Measurements from ENCODE around the gene BPTF. TPM values are rescaled to one million over a fixed set of nuclear protein-coding genes. Genes with fewer than 3 reads are reported as not detected.
A peak's percentile ranks its signal among the peaks of the same experiment; 100 is the strongest.
"Not testable (repeated sequence)": the region's sequence is repeated elsewhere in the genome, so short reads cannot be mapped to it uniquely, and the experiment has no call there.

Gene BPTF
- total and polyA plus RNA-seq, 2 experiments from 2014 or later = 15.6 to 26.9 TPM

DNA sequence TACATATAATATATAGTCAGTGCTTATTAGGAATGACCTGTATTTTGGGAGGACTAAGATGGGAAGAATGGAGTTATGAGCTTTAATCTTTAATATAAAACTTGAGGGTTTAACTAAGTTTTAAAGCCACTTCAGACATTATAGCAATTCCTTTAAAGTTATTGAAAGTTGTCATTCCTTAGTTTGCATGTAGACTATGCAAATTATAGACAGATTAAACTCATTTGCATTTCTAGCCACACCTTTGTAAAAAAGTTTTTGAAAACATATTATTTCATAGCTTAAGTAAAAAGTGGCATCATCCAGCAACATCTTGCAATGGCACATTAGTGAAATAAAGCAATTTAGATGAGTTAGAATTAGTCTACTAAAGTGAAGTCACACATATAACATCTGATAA, 121.2 kb downstream of the BPTF start:
- in situ Hi-C loops (cut with MboI) = no loop called here
- peaks cover 58% of the 10 kb centered on the region for H3K36me3 ChIP-seq (ENCODE audit: low read depth)
- H3K9me3 ChIP-seq (ENCODE audit: low read depth) = no peaks in the 10 kb centered on the region
- TF ChIP-seq EZH2 (IDR thresholded peaks at IDR 0.05; ENCODE audit: insufficient read depth, poor library complexity, severe bottlenecking) (no peak), EZH2phosphoT487 (IDR thresholded peaks at IDR 0.05; ENCODE audit: insufficient read depth, low read depth) (no peak)
- H3K79me2 ChIP-seq (ENCODE audit: insufficient read depth) = no peaks in the 10 kb centered on the region
- H3K4me2 ChIP-seq (ENCODE audit: unreplicated experiment) = no peak overlapping the region
- no peak overlapping the region for H3K9ac ChIP-seq
- H2AFZ ChIP-seq = no peak overlapping the region
- no peaks in the 10 kb centered on the region for H3K4me1 ChIP-seq (ENCODE audit: insufficient read depth)
- no peak overlapping the region for H3K27ac ChIP-seq
- H3K27me3 ChIP-seq (replicated peaks; ENCODE audit: insufficient read depth) = no peaks in the 10 kb centered on the region
- H3F3A ChIP-seq (ENCODE audit: insufficient read depth) = no peaks in the 10 kb centered on the region; the same call in 1 of the 2 replicates
- H3K9me2 ChIP-seq (ENCODE audit: insufficient read depth) = no peaks in the 10 kb centered on the region
- no peak for DNase-seq
- no peaks in the 10 kb centered on the region for H4K20me1 ChIP-seq (ENCODE audit: insufficient read depth)
- H3K4me3 ChIP-seq = no peak overlapping the region

DNA sequence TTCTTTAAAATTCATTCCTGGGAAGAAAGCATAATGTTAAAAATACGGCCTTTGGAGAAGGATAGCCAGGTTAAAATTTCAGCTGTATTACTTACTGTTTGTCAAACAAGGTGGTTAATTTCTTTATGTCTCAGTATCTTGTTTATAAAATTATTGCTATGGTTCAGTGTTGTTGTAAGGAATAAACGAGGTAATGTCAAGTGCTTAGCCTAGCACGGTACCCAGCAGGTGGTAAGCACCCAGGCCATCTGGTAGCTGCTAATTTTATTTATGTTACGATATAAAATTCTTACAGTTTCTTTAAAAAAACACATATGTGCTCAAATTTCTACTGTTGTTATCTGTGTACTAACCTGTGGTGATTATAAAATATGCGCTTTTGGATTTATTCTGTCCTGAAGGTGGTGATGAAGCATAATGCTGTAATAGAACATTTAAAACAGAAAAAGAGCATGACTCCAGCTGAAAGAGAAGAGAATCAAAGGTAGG, 122.1 kb downstream of the BPTF start:
- no peaks in the 10 kb centered on the region for H3K9me2 ChIP-seq (ENCODE audit: insufficient read depth)
- 95 to 97% methylated on average over 5 of the region's 5 CpGs for WGBS, 2 experiments (ENCODE audit: low coverage in 1 of 2, low lambda C conversion rate in 2 of 2, missing lambda C conversion rate in 2 of 2)
- no peaks in the 10 kb centered on the region; the same call in 1 of the 2 replicates for H3F3A ChIP-seq (ENCODE audit: insufficient read depth)
- DNase-seq = no peak
- H3K9me3 ChIP-seq (ENCODE audit: low read depth) = no peaks in the 10 kb centered on the region
- peaks cover 51% of the 10 kb centered on the region for H3K36me3 ChIP-seq (ENCODE audit: low read depth)
- no peak overlapping the region for H3K4me2 ChIP-seq (ENCODE audit: unreplicated experiment)
- no peaks in the 10 kb centered on the region for H3K27me3 ChIP-seq (replicated peaks; ENCODE audit: insufficient read depth)
- no peak overlapping the region for H3K27ac ChIP-seq
- no peaks in the 10 kb centered on the region for H4K20me1 ChIP-seq (ENCODE audit: insufficient read depth)
- H3K4me1 ChIP-seq (ENCODE audit: insufficient read depth) = no peaks in the 10 kb centered on the region
- H3K4me3 ChIP-seq = no peak overlapping the region
- TF ChIP-seq EZH2phosphoT487 (IDR thresholded peaks at IDR 0.05; ENCODE audit: insufficient read depth, low read depth) = no peak
- TF ChIP-seq EZH2 (IDR thresholded peaks at IDR 0.05; ENCODE audit: insufficient read depth, poor library complexity, severe bottlenecking) = no peak
- no peaks in the 10 kb centered on the region for H3K79me2 ChIP-seq (ENCODE audit: insufficient read depth)
- H3K9ac ChIP-seq = no peak overlapping the region
- in situ Hi-C loops (cut with MboI) = no loop called here
- no peak overlapping the region for H2AFZ ChIP-seq

GRCh38 chr17:67950945-67951344, 125.6 kb downstream of the BPTF start:
- Histone ChIP-seq H2AFZ (no peak overlapping the region), H3K4me2 (ENCODE audit: unreplicated experiment) (no peak overlapping the region), H3K27ac (no peak overlapping the region), H3K9ac (no peak overlapping the region), H3K4me3 (no peak overlapping the region), H3K79me2 (ENCODE audit: insufficient read depth) (no peaks in the 10 kb centered on the region), H3K4me1 (ENCODE audit: insufficient read depth) (no peaks in the 10 kb centered on the region), H4K20me1 (ENCODE audit: insufficient read depth) (no peaks in the 10 kb centered on the region), H3K36me3 (ENCODE audit: low read depth) (peaks cover 28% of the 10 kb centered on the region), H3K9me3 (ENCODE audit: low read depth) (no peaks in the 10 kb centered on the region), H3F3A (ENCODE audit: insufficient read depth) (no peaks in the 10 kb centered on the region; the same call in 1 of the 2 replicates), H3K27me3 (replicated peaks; ENCODE audit: insufficient read depth) (no peaks in the 10 kb centered on the region), H3K9me2 (ENCODE audit: insufficient read depth) (no peaks in the 10 kb centered on the region)
- 91 to 93% methylated on average over 2 of the region's 2 CpGs for WGBS, 2 experiments (ENCODE audit: low coverage in 1 of 2, low lambda C conversion rate in 2 of 2, missing lambda C conversion rate in 2 of 2)
- no peak for TF ChIP-seq EZH2phosphoT487 (IDR thresholded peaks at IDR 0.05; ENCODE audit: insufficient read depth, low read depth)
- no peak for TF ChIP-seq EZH2 (IDR thresholded peaks at IDR 0.05; ENCODE audit: insufficient read depth, poor library complexity, severe bottlenecking)
- DNase-seq = no peak
- in situ Hi-C loops (cut with MboI) = no loop called here

- Histone ChIP-seq H3K4me1 (ENCODE audit: insufficient read depth) (peaks cover 3% of the 10 kb centered on the region; the same call in 1 of the 2 replicates), H3K27ac (no peak overlapping the region), H3K79me2 (ENCODE audit: insufficient read depth) (no peaks in the 10 kb centered on the region), H3K4me2 (ENCODE audit: unreplicated experiment) (no peak overlapping the region), H3K36me3 (ENCODE audit: low read depth) (peaks cover 15% of the 10 kb centered on the region; the same call in 1 of the 2 replicates), H3F3A (ENCODE audit: insufficient read depth) (peaks cover 32% of the 10 kb centered on the region), H2AFZ (no peak overlapping the region), H3K9me3 (ENCODE audit: low read depth) (no peaks in the 10 kb centered on the region), H3K9me2 (ENCODE audit: insufficient read depth) (no peaks in the 10 kb centered on the region), H3K9ac (no peak overlapping the region), H3K27me3 (replicated peaks; ENCODE audit: insufficient read depth) (no peaks in the 10 kb centered on the region), H3K4me3 (no peak overlapping the region), H4K20me1 (ENCODE audit: insufficient read depth) (no peaks in the 10 kb centered on the region)
- no peak for TF ChIP-seq EZH2phosphoT487 (IDR thresholded peaks at IDR 0.05; ENCODE audit: insufficient read depth, low read depth)
- no peak for TF ChIP-seq EZH2 (IDR thresholded peaks at IDR 0.05; ENCODE audit: insufficient read depth, poor library complexity, severe bottlenecking)
- no peak for DNase-seq
- in situ Hi-C loops (cut with MboI) = no loop called here
- 91 to 93% methylated on average over 3 of the region's 3 CpGs for WGBS, 2 experiments (ENCODE audit: low coverage in 1 of 2, low lambda C conversion rate in 2 of 2, missing lambda C conversion rate in 2 of 2)
Measured at GRCh38 chr17:67959510-67959909, 134.2 kb downstream of the BPTF start.

DNA sequence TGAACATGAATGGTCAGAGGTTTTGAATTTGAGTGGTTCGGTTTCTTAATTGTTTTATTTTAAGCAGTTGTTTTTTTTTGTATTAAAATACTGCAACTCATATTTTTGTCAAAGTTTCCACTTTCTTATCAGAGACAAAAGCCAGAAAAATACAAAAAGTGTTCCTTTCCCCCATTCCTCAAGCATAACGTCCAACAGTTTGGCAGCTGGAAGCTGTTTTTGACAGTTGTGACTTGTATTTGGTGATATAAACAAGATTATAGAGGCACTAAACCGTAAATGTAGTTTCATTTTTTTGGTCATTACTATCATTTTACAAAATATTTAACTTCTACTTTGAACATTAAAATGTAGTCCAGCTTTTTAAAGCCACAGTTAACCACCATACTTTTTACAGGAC, 135.0 kb downstream of the BPTF start:
- in situ Hi-C loops (cut with MboI); H3K9me2 ChIP-seq (ENCODE audit: insufficient read depth); H3K9me3 ChIP-seq (ENCODE audit: low read depth); H3K4me1 ChIP-seq (ENCODE audit: insufficient read depth); H3K27ac ChIP-seq; H3K79me2 ChIP-seq (ENCODE audit: insufficient read depth); H3K9ac ChIP-seq; H3K4me2 ChIP-seq (ENCODE audit: unreplicated experiment); H4K20me1 ChIP-seq (ENCODE audit: insufficient read depth); H3K27me3 ChIP-seq (replicated peaks; ENCODE audit: insufficient read depth); H3K4me3 ChIP-seq; H2AFZ ChIP-seq; DNase-seq: not testable (repeated sequence)
- WGBS, 2 experiments (ENCODE audit: low coverage in 1 of 2, low lambda C conversion rate in 2 of 2, missing lambda C conversion rate in 2 of 2) = 27 to 38% methylated on average over 3 of the region's 3 CpGs
- H3F3A ChIP-seq (ENCODE audit: insufficient read depth) = peaks cover 32% of the 10 kb centered on the region
- peaks cover 19% of the 10 kb centered on the region for H3K36me3 ChIP-seq (ENCODE audit: low read depth)

DNA sequence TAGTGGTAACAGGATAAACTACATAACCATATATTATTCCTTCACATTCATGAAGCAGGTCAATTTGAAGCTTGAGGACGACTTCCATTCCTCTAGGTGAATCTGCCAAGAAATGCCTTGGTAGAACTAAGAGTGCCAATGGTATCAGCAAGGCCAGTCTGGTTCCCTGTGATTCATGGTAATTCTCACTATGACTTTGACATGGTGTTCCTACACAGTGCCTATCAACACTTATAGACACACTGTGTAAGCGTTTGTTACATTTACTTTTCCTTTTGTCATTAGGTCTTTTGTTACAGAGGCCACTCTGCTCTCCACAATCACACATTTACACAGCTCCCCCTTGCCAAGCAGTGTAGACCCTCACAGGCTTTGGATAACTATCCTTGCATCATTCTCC, 136.9 kb downstream of the BPTF start:
- H3K4me1 ChIP-seq (ENCODE audit: insufficient read depth); in situ Hi-C loops (cut with MboI); H3K4me3 ChIP-seq; H3K27ac ChIP-seq; H3K4me2 ChIP-seq (ENCODE audit: unreplicated experiment); H2AFZ ChIP-seq; H3K9ac ChIP-seq; H3K27me3 ChIP-seq (replicated peaks; ENCODE audit: insufficient read depth); H3K9me2 ChIP-seq (ENCODE audit: insufficient read depth); H3K79me2 ChIP-seq (ENCODE audit: insufficient read depth); DNase-seq; H3K9me3 ChIP-seq (ENCODE audit: low read depth); H4K20me1 ChIP-seq (ENCODE audit: insufficient read depth): not testable (repeated sequence)
- H3F3A ChIP-seq (ENCODE audit: insufficient read depth) = peaks cover 32% of the 10 kb centered on the region
- H3K36me3 ChIP-seq (ENCODE audit: low read depth) = peaks cover 34% of the 10 kb centered on the region
- WGBS, 2 experiments (ENCODE audit: low coverage in 1 of 2, low lambda C conversion rate in 2 of 2, missing lambda C conversion rate in 2 of 2) = 70 to 85% methylated on average over 2 of the region's 2 CpGs

DNA sequence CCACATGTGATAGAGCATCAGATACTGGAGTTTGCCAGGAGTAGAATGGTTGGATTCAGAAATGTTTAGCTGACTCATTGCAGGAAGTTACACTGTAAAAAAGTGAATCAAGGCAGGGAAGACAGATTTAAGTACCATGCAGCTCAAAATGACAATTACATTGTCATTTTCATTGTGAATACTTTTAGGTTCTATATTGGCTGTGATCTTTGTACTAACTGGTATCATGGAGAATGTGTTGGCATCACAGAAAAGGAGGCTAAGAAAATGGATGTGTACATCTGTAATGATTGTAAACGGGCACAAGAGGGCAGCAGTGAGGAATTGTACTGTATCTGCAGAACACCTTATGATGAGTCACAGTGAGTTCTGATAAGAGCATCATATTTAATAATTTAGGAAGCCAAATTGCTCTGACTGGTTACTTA, 137.9 kb downstream of the BPTF start:
- H3K9me2 ChIP-seq (ENCODE audit: insufficient read depth); H3K9me3 ChIP-seq (ENCODE audit: low read depth); H3K4me3 ChIP-seq; H3K4me1 ChIP-seq (ENCODE audit: insufficient read depth); in situ Hi-C loops (cut with MboI); H3K4me2 ChIP-seq (ENCODE audit: unreplicated experiment); H3K9ac ChIP-seq; H4K20me1 ChIP-seq (ENCODE audit: insufficient read depth); H3K27me3 ChIP-seq (replicated peaks; ENCODE audit: insufficient read depth); H3K79me2 ChIP-seq (ENCODE audit: insufficient read depth); H2AFZ ChIP-seq: not testable (repeated sequence)
- peak overlapping the region; percentile 27 for H3K27ac ChIP-seq
- peaks cover 40% of the 10 kb centered on the region for H3K36me3 ChIP-seq (ENCODE audit: low read depth)
- 0% methylated on average over 1 of the region's 1 CpG for WGBS, 2 experiments (ENCODE audit: low coverage in 1 of 2, low lambda C conversion rate in 2 of 2, missing lambda C conversion rate in 2 of 2)
- peak; percentile 69 for DNase-seq
- peaks cover 29% of the 10 kb centered on the region for H3F3A ChIP-seq (ENCODE audit: insufficient read depth)

Data from GM23248 (cell line).